Fibroblast of skin of back (primary cell): ENCODE measurements around the gene TRIM3.

Experiments
- DNase-seq: peaks from one replicate; pipeline ENCODE4 v3.0.0-alpha.2; 2013

The TRIM3 gene

GRCh38 chr11:6400431-6401345 is 73.1 kb downstream of the TRIM3 start:
- no peak for DNase-seq
